Fibroblast of pulmonary artery (primary cell): ENCODE data around the gene UBD.

ENCODE experiments used
- DNase-seq: peaks from one replicate; pipeline ENCODE4 v3.0.0-alpha.2; 2010; ENCODE audit warnings: low read depth
- H3K4me3 ChIP-seq: replicated peaks from 2 replicates; pipeline ENCODE4 v1.5.1; 2011; ENCODE audit warnings: low read depth, mild to moderate bottlenecking, control low read depth, low read length, moderate library complexity
- TF ChIP-seq, protein P1 (sequence below): IDR thresholded peaks from 2 replicates; pipeline ENCODE4 v1.5.1; 2011; ENCODE audit warnings: mild to moderate bottlenecking, control low read depth, low read length, inconsistent platforms; ENCODE audit errors: missing control alignments

UBD gene

DNA sequence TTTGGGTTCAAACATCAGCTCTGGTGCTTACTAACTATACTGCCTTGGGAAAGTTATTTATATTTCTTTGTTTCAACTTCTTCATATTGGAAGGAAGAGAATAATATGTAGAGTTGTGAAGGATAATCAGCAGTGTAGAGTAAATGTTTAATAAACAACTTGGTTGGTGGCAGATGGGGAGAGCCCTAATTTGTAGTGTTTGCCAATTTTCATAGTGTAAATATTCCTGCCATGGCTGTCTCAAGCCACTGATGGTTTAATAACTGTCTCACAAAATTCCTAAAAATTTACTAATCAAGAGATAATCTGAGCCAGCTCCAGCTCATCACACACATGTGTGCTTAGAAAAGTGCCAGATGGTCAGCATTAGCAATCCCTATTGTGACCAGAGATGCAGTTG is 25.3 kb upstream of the UBD start, which contains the start of gene OR2H2:
OR2H2 (plus strand) TSS at position 301 of the 400 bp plus-strand sequence. CDS start 2,824 bp downstream, outside the sequence.
- H3K4me3 ChIP-seq = no peak within 1 kb of the TSS
- no peak for DNase-seq
- TF ChIP-seq, protein P1, sequence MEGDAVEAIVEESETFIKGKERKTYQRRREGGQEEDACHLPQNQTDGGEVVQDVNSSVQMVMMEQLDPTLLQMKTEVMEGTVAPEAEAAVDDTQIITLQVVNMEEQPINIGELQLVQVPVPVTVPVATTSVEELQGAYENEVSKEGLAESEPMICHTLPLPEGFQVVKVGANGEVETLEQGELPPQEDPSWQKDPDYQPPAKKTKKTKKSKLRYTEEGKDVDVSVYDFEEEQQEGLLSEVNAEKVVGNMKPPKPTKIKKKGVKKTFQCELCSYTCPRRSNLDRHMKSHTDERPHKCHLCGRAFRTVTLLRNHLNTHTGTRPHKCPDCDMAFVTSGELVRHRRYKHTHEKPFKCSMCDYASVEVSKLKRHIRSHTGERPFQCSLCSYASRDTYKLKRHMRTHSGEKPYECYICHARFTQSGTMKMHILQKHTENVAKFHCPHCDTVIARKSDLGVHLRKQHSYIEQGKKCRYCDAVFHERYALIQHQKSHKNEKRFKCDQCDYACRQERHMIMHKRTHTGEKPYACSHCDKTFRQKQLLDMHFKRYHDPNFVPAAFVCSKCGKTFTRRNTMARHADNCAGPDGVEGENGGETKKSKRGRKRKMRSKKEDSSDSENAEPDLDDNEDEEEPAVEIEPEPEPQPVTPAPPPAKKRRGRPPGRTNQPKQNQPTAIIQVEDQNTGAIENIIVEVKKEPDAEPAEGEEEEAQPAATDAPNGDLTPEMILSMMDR = no peak

DNA sequence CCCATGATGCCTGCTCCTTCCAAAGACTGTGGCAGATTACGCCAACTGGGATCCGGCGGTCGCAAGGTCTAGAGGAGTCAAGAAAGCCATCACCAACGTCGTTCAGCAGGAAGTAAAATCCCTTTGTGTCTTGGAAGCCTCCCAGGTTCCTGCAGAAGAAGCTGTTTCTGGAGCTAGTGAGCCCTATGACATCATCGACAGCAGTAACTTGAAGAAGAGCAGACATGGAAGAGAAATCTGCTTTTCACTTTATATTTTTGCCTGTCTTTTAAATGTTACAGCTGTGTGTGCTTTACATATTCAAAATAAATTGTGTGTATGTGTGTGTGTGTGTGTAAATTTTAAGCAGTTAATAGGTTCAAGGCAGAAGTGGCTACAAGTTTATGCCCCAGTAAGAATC is 18.0 kb upstream of the UBD start:
- TF ChIP-seq, protein P1 = no peak
- DNase-seq = no peak

DNA sequence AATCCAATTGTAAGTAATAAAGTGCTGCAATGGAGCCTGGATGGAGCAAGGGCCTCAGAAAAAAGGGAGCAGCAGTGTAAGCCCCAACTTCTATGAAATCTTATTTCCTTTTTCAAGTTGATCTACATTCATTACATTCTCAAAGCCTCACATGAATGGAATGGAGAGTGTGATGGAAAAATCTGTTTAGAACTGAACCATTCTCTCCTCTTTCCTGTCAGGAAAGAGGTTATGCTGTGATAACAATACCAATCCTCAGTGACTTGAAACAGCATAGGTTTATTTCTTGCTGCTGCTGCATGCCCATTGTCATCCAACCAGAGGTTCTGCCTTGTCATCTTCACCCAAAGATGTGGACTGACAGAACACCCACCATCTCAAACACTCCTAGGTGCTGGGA is 16.5 kb upstream of the UBD start:
- TF ChIP-seq, protein P1 = no peak
- H3K4me3 ChIP-seq = no peak overlapping the region
- DNase-seq = no peak

More for the DNA sequence above, 18.0 kb upstream of the UBD start:
- no peak overlapping the region for H3K4me3 ChIP-seq

DNA sequence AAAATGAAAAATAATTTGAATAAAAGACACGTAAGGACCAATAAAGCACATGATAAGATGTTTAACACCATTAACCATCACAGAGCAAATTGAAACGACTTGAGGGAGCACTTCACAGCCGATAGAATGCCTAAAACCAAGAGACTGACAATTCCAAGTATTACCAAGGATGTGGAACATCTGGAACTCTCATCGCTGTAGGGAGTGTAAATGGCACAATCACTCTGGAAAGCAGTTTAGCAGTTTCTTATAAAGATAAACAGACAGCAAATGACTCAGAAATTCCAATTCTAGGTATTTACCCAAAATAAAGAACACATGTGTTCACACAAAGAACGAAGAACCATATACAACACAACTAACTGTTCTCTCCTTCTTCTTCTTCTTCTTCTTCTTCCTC is 8.5 kb upstream of the UBD start:
- no peak overlapping the region for H3K4me3 ChIP-seq
- no peak for DNase-seq
- TF ChIP-seq, protein P1 = no peak

DNA sequence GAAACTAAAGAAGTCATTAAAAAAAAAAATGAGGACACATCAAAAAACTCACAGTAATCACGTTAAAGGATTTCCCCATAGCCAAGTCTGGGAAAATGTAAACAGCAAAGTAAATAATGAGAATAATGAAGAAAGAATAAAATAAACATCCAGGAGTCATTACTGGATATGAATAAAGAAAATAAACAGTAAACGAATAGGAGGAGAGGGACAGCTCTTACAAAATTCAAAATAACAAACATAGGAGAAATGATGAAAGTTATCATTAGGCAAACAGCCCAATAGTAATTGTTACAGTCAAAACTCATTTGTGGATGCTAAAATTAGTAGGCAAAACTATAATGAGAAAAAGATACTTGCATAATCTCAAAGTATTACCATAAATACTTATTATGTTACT is 8.0 kb upstream of the UBD start:
- no peak overlapping the region for H3K4me3 ChIP-seq
- TF ChIP-seq, protein P1 = no peak
- DNase-seq = no peak

DNA sequence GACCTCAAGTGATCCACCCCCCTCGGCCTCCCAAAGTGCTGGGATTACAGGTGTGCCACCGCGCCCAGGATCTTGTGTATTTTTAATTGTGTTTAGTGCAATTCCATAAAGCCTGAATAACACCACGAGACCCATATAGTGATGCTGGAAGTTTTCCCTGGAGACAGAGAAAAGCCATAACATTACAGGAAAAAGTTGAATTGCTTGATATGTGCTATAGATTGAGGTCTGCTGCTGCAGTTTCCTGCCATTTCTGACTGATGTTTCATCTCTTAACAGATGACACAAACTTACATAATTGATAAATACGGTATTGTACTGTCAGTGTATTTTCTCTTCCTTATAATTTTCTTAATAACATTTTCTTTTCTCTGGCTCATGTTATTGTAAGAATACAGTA is 7.3 kb upstream of the UBD start:
- H3K4me3 ChIP-seq = no peak overlapping the region
- TF ChIP-seq, protein P1 = no peak
- DNase-seq = no peak

DNA sequence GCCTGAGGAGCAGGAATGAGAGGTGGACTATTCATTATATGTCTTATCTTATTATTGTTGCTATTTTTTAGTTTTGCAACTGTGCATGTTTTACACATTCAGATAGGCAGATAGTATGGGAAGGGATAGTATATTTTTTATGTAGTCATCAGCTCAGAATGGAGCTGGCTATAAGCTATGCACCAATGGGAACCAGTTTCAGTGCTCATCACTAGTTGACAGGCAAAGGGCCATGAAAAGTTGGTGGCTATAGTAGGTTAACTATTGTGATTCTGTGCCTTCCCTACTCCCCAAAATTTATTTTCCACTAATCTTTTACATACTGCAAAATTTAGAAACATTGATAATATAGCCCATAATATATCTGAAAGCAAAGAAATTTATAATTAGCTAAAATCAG is 5.3 kb upstream of the UBD start:
- TF ChIP-seq, protein P1 = no peak
- H3K4me3 ChIP-seq = no peak overlapping the region
- no peak for DNase-seq
